Ovary (tissue), 3 donors: ENCODE data around the gene ADAMTS2.

Experiments used
- CTCF ChIP-seq, 3 donors: fragments of 450-650 bp in 2 of 3; fragments of 200-600 bp in 1 of 3; IDR thresholded peaks; one replicate each; pipeline versions ENCODE4 v1.5.1 to v1.8.0; 2016 to 2022; ENCODE audit warnings: antibody characterized with exemption in 3 of 3, mild to moderate bottlenecking in 1 of 3
- EP300 ChIP-seq: sonication (generic); formaldehyde crosslinking; IDR thresholded peaks from one replicate; pipeline ENCODE4 v1.6.1; 2017; ENCODE audit warnings: antibody characterized with exemption
- donor health status: DM: no; HTN: no; CAD: no.

DNA sequence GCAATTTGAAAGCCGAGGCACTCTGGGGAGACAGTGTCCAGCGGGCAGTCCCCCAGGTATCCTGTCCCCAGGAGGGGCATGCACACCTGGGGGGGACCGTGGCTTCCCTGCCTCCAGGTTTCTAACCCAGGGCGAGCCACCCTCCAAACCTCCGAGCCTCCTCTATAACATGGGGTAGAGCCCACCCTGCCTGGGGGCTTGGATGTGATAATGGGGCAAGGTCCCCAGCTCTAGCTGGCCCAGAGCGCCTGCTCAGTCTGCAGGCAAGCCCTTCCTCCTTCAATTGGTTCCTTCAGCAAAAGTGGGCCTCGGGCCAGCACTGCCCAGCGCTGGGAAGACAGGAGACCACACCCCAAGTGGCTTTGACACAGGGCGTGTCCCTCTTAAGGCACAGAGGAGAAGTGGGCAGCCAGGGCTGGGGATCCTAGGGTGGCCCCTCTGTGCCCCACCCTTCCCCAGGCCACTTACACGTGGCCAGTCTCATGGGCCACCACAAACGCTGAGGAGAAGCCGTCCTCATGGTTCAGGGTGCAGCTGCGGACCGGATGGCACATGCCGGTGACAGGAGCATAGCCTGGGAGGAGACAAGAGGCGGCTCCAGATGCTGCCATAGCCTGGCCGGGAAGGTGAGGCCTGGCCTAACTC, 190.8 kb downstream of the ADAMTS2 start:
- no peak for TF ChIP-seq CTCF (IDR thresholded peaks at IDR 0.05)
- TF ChIP-seq EP300 = no peak
